ENCODE measurements around the gene CILP.

- no peak for TF ChIP-seq CTCF (IDR thresholded peaks at IDR 0.05; ENCODE audit: insufficient read depth, low read length, poor library complexity, severe bottlenecking)
- TF ChIP-seq EZH2phosphoT487 (conservative IDR thresholded peaks at IDR 0.05; ENCODE audit: low read length) = no peak
Observed at GRCh38 chr15:65154720-65155119, 56.6 kb downstream of the CILP start.

Measured in SU-DHL-6 (cell line).